GM23338 (cell line): Measurements from ENCODE around the gene PTPRN2. TPM values are rescaled to one million over a fixed set of nuclear protein-coding genes. Genes with fewer than 3 reads are reported as not detected.

ENCODE experiments used
- ATAC-seq: fragments of 200-7000 bp; cut with Tn5 transposase; 3 replicates; pipeline ENCODE4 v1.9.1; 2020
- DNase-seq: peaks from one replicate; pipeline ENCODE4 v3.0.0-alpha.2; 2015; ENCODE audit warnings: low spot score
- H2AFZ ChIP-seq: fragments of 200-600 bp; sonication (generic); 2 replicates; pipeline ENCODE4 v1.8.0; 2016; ENCODE audit warnings: antibody characterized with exemption, mild to moderate bottlenecking, moderate library complexity
- H3F3A ChIP-seq: fragments of 200-600 bp; sonication (generic); replicated peaks from 2 replicates; pipeline ENCODE4 v1.8.0; 2017; ENCODE audit warnings: antibody characterized with exemption, mixed run types, low read depth
- H3K27ac ChIP-seq: fragments of 200-600 bp; sonication (generic); 2 replicates; pipeline ENCODE4 v1.6.1; 2016; ENCODE audit warnings: low read depth
- H3K27me3 ChIP-seq: fragments of 200-600 bp; sonication (generic); 2 replicates; pipeline ENCODE4 v1.8.0; 2016; ENCODE audit warnings: mild to moderate bottlenecking, mixed run types, moderate library complexity; ENCODE audit not compliant: insufficient read depth
- H3K36me3 ChIP-seq: fragments of 200-600 bp; sonication (generic); 2 replicates; pipeline ENCODE4 v1.8.0; 2016; ENCODE audit warnings: mild to moderate bottlenecking; ENCODE audit not compliant: insufficient read depth
- H3K4me1 ChIP-seq: fragments of 200-600 bp; sonication (generic); 2 replicates; pipeline ENCODE4 v1.8.0; 2016; ENCODE audit warnings: mild to moderate bottlenecking, moderate library complexity; ENCODE audit not compliant: insufficient read depth
- H3K4me2 ChIP-seq: fragments of 200-600 bp; sonication (generic); 2 replicates; pipeline ENCODE4 v1.7.1; 2017; ENCODE audit warnings: mixed run types
- H3K4me3 ChIP-seq: fragments of 200-600 bp; sonication (generic); 2 replicates; pipeline ENCODE4 v1.6.1; 2016; ENCODE audit warnings: mixed run types
- H3K79me2 ChIP-seq: fragments of 200-600 bp; sonication (generic); replicated peaks from 2 replicates; pipeline ENCODE4 v1.8.0; 2017; ENCODE audit warnings: mild to moderate bottlenecking; ENCODE audit not compliant: insufficient read depth
- H3K9me2 ChIP-seq: fragments of 200-600 bp; sonication (generic); 2 replicates; pipeline ENCODE4 v1.8.0; 2017; ENCODE audit not compliant: insufficient read depth
- H4K20me1 ChIP-seq: fragments of 200-600 bp; sonication (generic); replicated peaks from 2 replicates; pipeline ENCODE4 v1.8.0; 2017; ENCODE audit warnings: mild to moderate bottlenecking; ENCODE audit not compliant: insufficient read depth
- H3K27ac Mint-ChIP-seq: 2 replicates; pipeline ENCODE4 v1.8.0; 2020; ENCODE audit warnings: inconsistent platforms, mild to moderate bottlenecking, moderate library complexity, mixed read lengths
- H3K27me3 Mint-ChIP-seq: 3 replicates; pipeline ENCODE4 v1.8.0; 2022; ENCODE audit warnings: low read depth, mild to moderate bottlenecking, moderate library complexity, mixed read lengths, inconsistent platforms; ENCODE audit not compliant: insufficient read depth, poor library complexity
- H3K36me3 Mint-ChIP-seq: 3 replicates; pipeline ENCODE4 v1.8.0; 2021; ENCODE audit warnings: low read depth, mild to moderate bottlenecking, inconsistent platforms, moderate library complexity, mixed read lengths
- H3K4me1 Mint-ChIP-seq: 3 replicates; pipeline ENCODE4 v1.8.0; 2020; ENCODE audit warnings: mild to moderate bottlenecking, inconsistent platforms, mixed read lengths
- H3K4me3 Mint-ChIP-seq: 3 replicates; pipeline ENCODE4 v1.8.0; 2021; ENCODE audit warnings: moderate library complexity, mild to moderate bottlenecking, inconsistent platforms, mixed read lengths
- H3K9me3 Mint-ChIP-seq: 3 replicates; pipeline ENCODE4 v1.8.0; 2020; ENCODE audit warnings: moderate library complexity, mild to moderate bottlenecking, inconsistent platforms, mixed read lengths
- CREB1 ChIP-seq: fragments of 250-450 bp; sonication (Bioruptor Pico); IDR thresholded peaks from 2 replicates; pipeline ENCODE4 v1.5.0; 2020; ENCODE audit warnings: low read depth, mild to moderate bottlenecking, moderate library complexity
- ETS1 ChIP-seq: IDR thresholded peaks from 2 replicates; pipeline ENCODE4 v1.6.1; 2016; ENCODE audit warnings: antibody characterized with exemption
- EZH2 ChIP-seq: fragments of 200-600 bp; sonication (generic); IDR thresholded peaks from one replicate; pipeline ENCODE4 v1.8.0; 2017; ENCODE audit warnings: antibody characterized with exemption, mild to moderate bottlenecking, low read depth; ENCODE audit not compliant: unreplicated experiment
- EZH2phosphoT487 ChIP-seq: fragments of 200-600 bp; sonication (generic); IDR thresholded peaks from one replicate; pipeline ENCODE4 v1.8.1; 2018; ENCODE audit warnings: antibody characterized with exemption; ENCODE audit not compliant: unreplicated experiment
- JUNB ChIP-seq: IDR thresholded peaks from one replicate; pipeline ENCODE4 v1.6.1; 2016; ENCODE audit warnings: antibody characterized with exemption; ENCODE audit not compliant: unreplicated experiment
- NANOG ChIP-seq: IDR thresholded peaks from 2 replicates; pipeline ENCODE4 v1.6.1; 2016; ENCODE audit warnings: antibody characterized with exemption, borderline replicate concordance
- POLR2AphosphoS5 ChIP-seq: IDR thresholded peaks from 2 replicates; pipeline ENCODE4 v1.6.1; 2016; ENCODE audit warnings: antibody characterized with exemption, low read depth
- REST ChIP-seq: IDR thresholded peaks from one replicate; pipeline ENCODE4 v1.6.1; 2018; ENCODE audit warnings: antibody characterized with exemption; ENCODE audit not compliant: unreplicated experiment
- ZNF331 ChIP-seq: fragments of 250-450 bp; sonication (Bioruptor Pico); IDR thresholded peaks from 2 replicates; pipeline ENCODE4 v1.5.0; 2020; ENCODE audit warnings: low read depth, mild to moderate bottlenecking, moderate library complexity
- ZNF462 ChIP-seq: fragments of 250-450 bp; sonication (Bioruptor Pico); IDR thresholded peaks from 2 replicates; pipeline ENCODE4 v1.5.0; 2020; ENCODE audit warnings: mild to moderate bottlenecking, moderate library complexity
- polyA plus RNA-seq: library from polyadenylated mRNA; unstranded; fragments of >200 nt; fragmentation: Nextera tagmentation; extraction: Ambion mirVana; gene quantifications from 2 replicates; pipeline ENCODE4 v1.2.1, GENCODE V29; 2016
- total RNA-seq: library from RNA; depleted of rRNA; stranded (reverse); fragments of >200 nt; shearing (Covaris generic); gene quantifications from 2 replicates; pipeline ENCODE4 v1.2.3, GENCODE V29; 2014

The PTPRN2 gene
- total and polyA plus RNA-seq, 2 experiments from 2014 or later = 0.87 to 4.0 TPM

GRCh38 chr7:157596026-157596425 is 991.6 kb downstream of the PTPRN2 start:
- DNase-seq (no peak), ATAC-seq (no peak)
- Histone ChIP-seq H3K79me2 (no peaks in the 10 kb centered on the region), H3K4me2 (no peak overlapping the region), H3K9me2 (no peaks in the 10 kb centered on the region), H3K27ac (no peak overlapping the region), H2AFZ (no peak overlapping the region), H3K27me3 (peaks cover 71% of the 10 kb centered on the region), H3F3A (no peaks in the 10 kb centered on the region), H3K4me3 (no peak overlapping the region), H4K20me1 (no peaks in the 10 kb centered on the region), H3K4me1 (no peaks in the 10 kb centered on the region), H3K36me3 (no peaks in the 10 kb centered on the region; the same call in 1 of the 2 replicates)
- Mint-ChIP-seq H3K36me3 (peaks cover 63% of the 10 kb centered on the region), H3K9me3 (peaks cover 96% of the 10 kb centered on the region), H3K4me1 (no peaks in the 10 kb centered on the region), H3K27ac (no peak overlapping the region), H3K4me3 (no peak overlapping the region), H3K27me3 (peaks cover 19% of the 10 kb centered on the region)
- TF ChIP-seq JUNB (no peak), EZH2 (no peak)

GRCh38 chr7:157595086-157595855 is 992.4 kb downstream of the PTPRN2 start:
- Mint-ChIP-seq H3K27me3 (peaks cover 21% of the 10 kb centered on the region), H3K36me3 (peaks cover 64% of the 10 kb centered on the region), H3K9me3 (peaks cover 96% of the 10 kb centered on the region), H3K4me1 (no peaks in the 10 kb centered on the region), H3K27ac (no peak overlapping the region), H3K4me3 (no peak overlapping the region)
- no peak for ATAC-seq
- TF ChIP-seq CREB1 (no peak), REST (no peak), ZNF462 (CRISPR knock-in tag) (no peak), POLR2AphosphoS5 (peak; percentile 41), ETS1 (no peak), NANOG (no peak), ZNF331 (no peak), EZH2phosphoT487 (no peak)
- H4K20me1 ChIP-seq = no peaks in the 10 kb centered on the region
- H3K9me2 ChIP-seq = no peaks in the 10 kb centered on the region
- no peaks in the 10 kb centered on the region for H3K79me2 ChIP-seq
- H3K27me3 ChIP-seq = peaks cover 69% of the 10 kb centered on the region
- H2AFZ ChIP-seq = no peak overlapping the region
- no peak overlapping the region for H3K27ac ChIP-seq
- H3K36me3 ChIP-seq = no peaks in the 10 kb centered on the region; the same call in 1 of the 2 replicates
- no peak overlapping the region for H3K4me3 ChIP-seq
- no peak for DNase-seq
- no peaks in the 10 kb centered on the region for H3F3A ChIP-seq
- H3K4me2 ChIP-seq = no peak overlapping the region
- H3K4me1 ChIP-seq = no peaks in the 10 kb centered on the region
